HG03575 (cell line): ENCODE measurements around the gene TRAF3.

Experiments
- ATAC-seq: cut with Tn5 transposase; IDR thresholded peaks from one replicate; pipeline ENCODE4 v1.9.1; 2021; ENCODE audit not compliant: unreplicated experiment, insufficient number of reproducible peaks, low FRiP score; ENCODE audit errors: extremely low read depth

The TRAF3 gene

GRCh38 chr14:102776761-102777710 is at the start of gene TRAF3:
TRAF3 (plus strand) TSS chr14:102777449; CDS start chr14:102870202, 92,753 bp downstream.
- ATAC-seq: no peak

- no peak for ATAC-seq
These were observed 48.7 kb upstream of the TRAF3 start for GRCh38 chr14:102728501-102728900.

- ATAC-seq: no peak
These were observed 48.0 kb upstream of the TRAF3 start for GRCh38 chr14:102729268-102729667.

GRCh38 chr14:102729825-102730224 is 47.4 kb upstream of the TRAF3 start:
- no peak for ATAC-seq

- no peak for ATAC-seq
These were observed 46.0 kb upstream of the TRAF3 start for GRCh38 chr14:102731101-102731870.

GRCh38 chr14:102731871-102732800 is 45.1 kb upstream of the TRAF3 start:
- ATAC-seq: no peak

GRCh38 chr14:102732924-102733323 is 44.3 kb upstream of the TRAF3 start:
- no peak for ATAC-seq

GRCh38 chr14:102733326-102733725 is 43.9 kb upstream of the TRAF3 start:
- no peak for ATAC-seq

GRCh38 chr14:102734436-102734835 is 42.8 kb upstream of the TRAF3 start:
- ATAC-seq: no peak

- ATAC-seq: no peak
These were observed 40.3 kb upstream of the TRAF3 start for GRCh38 chr14:102736956-102737355.

- no peak for ATAC-seq
These were observed 39.6 kb upstream of the TRAF3 start for GRCh38 chr14:102737402-102738372.

- ATAC-seq: no peak
These were observed 38.7 kb upstream of the TRAF3 start for GRCh38 chr14:102738373-102739189.

- ATAC-seq: no peak
These were observed 38.1 kb upstream of the TRAF3 start for GRCh38 chr14:102739190-102739469.

GRCh38 chr14:102746634-102747438 is 30.4 kb upstream of the TRAF3 start:
- ATAC-seq: no peak

- ATAC-seq: no peak
These were observed 28.4 kb upstream of the TRAF3 start for GRCh38 chr14:102748806-102749205.

- ATAC-seq: no peak
These were observed 27.6 kb upstream of the TRAF3 start for GRCh38 chr14:102749393-102750305.
